ENCODE results near the gene SRSF3.

SRSF3 gene

GRCh38 chr6:36627141-36627540, 33.0 kb downstream of the SRSF3 start:
- no peaks in the 10 kb centered on the region for H3K4me1 ChIP-seq
- H3K9ac ChIP-seq: no peak overlapping the region
- TF ChIP-seq, protein P1, sequence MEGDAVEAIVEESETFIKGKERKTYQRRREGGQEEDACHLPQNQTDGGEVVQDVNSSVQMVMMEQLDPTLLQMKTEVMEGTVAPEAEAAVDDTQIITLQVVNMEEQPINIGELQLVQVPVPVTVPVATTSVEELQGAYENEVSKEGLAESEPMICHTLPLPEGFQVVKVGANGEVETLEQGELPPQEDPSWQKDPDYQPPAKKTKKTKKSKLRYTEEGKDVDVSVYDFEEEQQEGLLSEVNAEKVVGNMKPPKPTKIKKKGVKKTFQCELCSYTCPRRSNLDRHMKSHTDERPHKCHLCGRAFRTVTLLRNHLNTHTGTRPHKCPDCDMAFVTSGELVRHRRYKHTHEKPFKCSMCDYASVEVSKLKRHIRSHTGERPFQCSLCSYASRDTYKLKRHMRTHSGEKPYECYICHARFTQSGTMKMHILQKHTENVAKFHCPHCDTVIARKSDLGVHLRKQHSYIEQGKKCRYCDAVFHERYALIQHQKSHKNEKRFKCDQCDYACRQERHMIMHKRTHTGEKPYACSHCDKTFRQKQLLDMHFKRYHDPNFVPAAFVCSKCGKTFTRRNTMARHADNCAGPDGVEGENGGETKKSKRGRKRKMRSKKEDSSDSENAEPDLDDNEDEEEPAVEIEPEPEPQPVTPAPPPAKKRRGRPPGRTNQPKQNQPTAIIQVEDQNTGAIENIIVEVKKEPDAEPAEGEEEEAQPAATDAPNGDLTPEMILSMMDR (IDR thresholded peaks at IDR 0.05): no peak

GRCh38 chr6:36627801-36628246, 33.7 kb downstream of the SRSF3 start:
- Histone ChIP-seq H3K9me3 (ENCODE audit: control insufficient read depth, low read length) (no peaks in the 10 kb centered on the region), H3K9ac (no peak overlapping the region), H3K27me3 (ENCODE audit: control insufficient read depth, insufficient read depth, low read length) (no peaks in the 10 kb centered on the region), H3K4me2 (ENCODE audit: low read length) (no peak overlapping the region), H3K27ac (peak overlapping the region; percentile 30), H3K36me3 (ENCODE audit: control insufficient read depth, insufficient read depth, low read length) (no peaks in the 10 kb centered on the region), H2AFZ (peak overlapping the region; percentile 6), H3K79me2 (no peaks in the 10 kb centered on the region), H3K4me3 (ENCODE audit: low read depth, low read length) (no peak overlapping the region), H3K4me1 (no peaks in the 10 kb centered on the region)
- TF ChIP-seq, protein P1 (IDR thresholded peaks at IDR 0.05): no peak

More at GRCh38 chr6:36627141-36627540, 33.0 kb downstream of the SRSF3 start:
- Histone ChIP-seq H3K4me3 (ENCODE audit: low read depth, low read length) (no peak overlapping the region), H3K27ac (peak overlapping the region; percentile 30), H3K4me2 (ENCODE audit: low read length) (no peak overlapping the region), H3K9me3 (ENCODE audit: control insufficient read depth, low read length) (no peaks in the 10 kb centered on the region), H3K36me3 (ENCODE audit: control insufficient read depth, insufficient read depth, low read length) (no peaks in the 10 kb centered on the region), H3K27me3 (ENCODE audit: control insufficient read depth, insufficient read depth, low read length) (no peaks in the 10 kb centered on the region), H3K79me2 (no peaks in the 10 kb centered on the region), H2AFZ (no peak overlapping the region)

DNA sequence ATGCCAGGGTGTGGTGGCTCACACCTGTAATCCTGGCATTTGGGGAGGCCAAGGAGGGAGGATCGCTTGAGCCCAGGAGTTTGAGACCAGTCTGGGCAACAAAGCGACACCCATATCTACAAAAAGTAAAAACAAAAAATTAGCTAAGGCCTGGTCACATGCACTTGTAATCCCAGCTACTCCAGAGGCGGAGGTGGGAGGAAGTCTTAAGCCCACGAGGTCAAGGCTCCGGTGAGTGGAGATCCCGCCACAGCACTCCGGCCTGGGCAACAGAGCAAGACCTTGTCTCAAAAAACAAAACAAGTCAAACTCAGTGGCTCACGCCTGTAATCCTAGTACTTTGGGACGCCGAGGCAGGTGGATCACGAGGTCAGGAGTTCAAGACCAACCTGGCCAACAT, 35.6 kb downstream of the SRSF3 start:
- Histone ChIP-seq H3K9me3 (ENCODE audit: control insufficient read depth, low read length) (no peaks in the 10 kb centered on the region), H3K4me1 (no peaks in the 10 kb centered on the region), H3K9ac (no peak overlapping the region), H2AFZ (no peak overlapping the region), H3K36me3 (ENCODE audit: control insufficient read depth, insufficient read depth, low read length) (no peaks in the 10 kb centered on the region), H3K79me2 (no peaks in the 10 kb centered on the region), H3K27me3 (ENCODE audit: control insufficient read depth, insufficient read depth, low read length) (no peaks in the 10 kb centered on the region), H3K27ac (no peak overlapping the region), H3K4me3 (ENCODE audit: low read depth, low read length) (no peak overlapping the region), H3K4me2 (ENCODE audit: low read length) (no peak overlapping the region)
- TF ChIP-seq, protein P1 (IDR thresholded peaks at IDR 0.05): no peak

DNA sequence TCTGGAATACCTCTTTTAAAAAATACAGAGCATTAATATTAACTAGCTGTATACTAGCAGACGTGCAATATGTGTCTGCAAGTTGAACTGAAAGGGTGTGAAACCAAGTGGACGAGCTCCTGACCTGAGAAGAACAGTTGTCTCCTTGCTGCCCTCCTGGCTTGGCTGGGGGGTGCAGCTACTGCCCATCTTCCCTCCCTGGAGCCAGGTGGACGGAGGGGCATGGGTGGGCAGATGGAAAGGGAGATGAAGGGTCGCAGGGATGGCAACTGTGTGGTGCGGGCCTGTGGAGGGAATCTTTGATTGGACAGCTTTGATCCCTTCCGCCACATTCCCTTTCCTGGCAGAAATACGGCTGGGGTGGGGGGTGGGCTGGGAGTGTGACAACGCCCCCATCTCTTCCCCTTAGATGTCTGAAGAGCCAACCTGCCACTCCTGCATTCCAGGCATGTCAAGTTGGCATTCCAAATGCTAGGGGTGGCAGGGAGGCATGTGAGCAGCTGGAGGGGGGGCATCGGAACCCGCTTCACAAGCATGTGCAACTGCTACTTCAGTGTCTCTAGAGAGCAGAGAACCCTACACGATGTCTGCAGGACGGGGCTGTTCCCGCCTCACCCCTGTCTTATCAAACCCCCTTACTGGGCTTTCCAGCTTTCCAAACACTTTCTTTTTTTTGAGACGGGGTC, 37.3 kb downstream of the SRSF3 start:
- H3K79me2 ChIP-seq: no peaks in the 10 kb centered on the region
- no peak overlapping the region for H3K4me2 ChIP-seq (ENCODE audit: low read length)
- TF ChIP-seq, protein P1 (IDR thresholded peaks at IDR 0.05): no peak
- no peaks in the 10 kb centered on the region for H3K4me1 ChIP-seq
- H3K27me3 ChIP-seq (ENCODE audit: control insufficient read depth, insufficient read depth, low read length): no peaks in the 10 kb centered on the region
- no peaks in the 10 kb centered on the region for H3K36me3 ChIP-seq (ENCODE audit: control insufficient read depth, insufficient read depth, low read length)
- H2AFZ ChIP-seq: no peak overlapping the region
- no peaks in the 10 kb centered on the region for H3K9me3 ChIP-seq (ENCODE audit: control insufficient read depth, low read length)
- H3K27ac ChIP-seq: no peak overlapping the region
- H3K9ac ChIP-seq: no peak overlapping the region
- no peak overlapping the region for H3K4me3 ChIP-seq (ENCODE audit: low read depth, low read length)

- no peaks in the 10 kb centered on the region for H3K9me3 ChIP-seq (ENCODE audit: control insufficient read depth, low read length)
- H3K79me2 ChIP-seq: no peaks in the 10 kb centered on the region
- no peaks in the 10 kb centered on the region for H3K4me1 ChIP-seq
- no peak overlapping the region for H3K4me2 ChIP-seq (ENCODE audit: low read length)
- no peak overlapping the region for H3K9ac ChIP-seq
- H3K4me3 ChIP-seq (ENCODE audit: low read depth, low read length): no peak overlapping the region
- no peaks in the 10 kb centered on the region for H3K27me3 ChIP-seq (ENCODE audit: control insufficient read depth, insufficient read depth, low read length)
- H3K27ac ChIP-seq: no peak overlapping the region
- no peak overlapping the region for H2AFZ ChIP-seq
- TF ChIP-seq, protein P1 (IDR thresholded peaks at IDR 0.05): no peak
- H3K36me3 ChIP-seq (ENCODE audit: control insufficient read depth, insufficient read depth, low read length): no peaks in the 10 kb centered on the region
Observed at GRCh38 chr6:36633370-36633769, 39.2 kb downstream of the SRSF3 start.
